Keratinocyte (primary cell): ENCODE measurements around the gene CD3D.
"Not testable (repeated sequence)": the region's sequence is repeated elsewhere in the genome, so short reads cannot be mapped to it uniquely, and the experiment has no call there.

ENCODE experiments used
- EZH2 ChIP-seq: IDR thresholded peaks from one replicate; pipeline ENCODE4 v1.6.1; 2012; ENCODE audit warnings: inconsistent platforms, mild to moderate bottlenecking, low read length, moderate library complexity
- TF ChIP-seq, protein P1 (sequence below), 3 experiments: IDR thresholded peaks in 1 of 3; conservative IDR thresholded peaks in 1 of 3; optimal IDR thresholded peaks in 1 of 3; 2 replicates in 2 of 3; 3 replicates in 1 of 3; pipeline versions ENCODE3 to v1.5.1; 2011; ENCODE audit warnings: low read length in 3 of 3, mild to moderate bottlenecking in 3 of 3, moderate library complexity in 2 of 3, control low read depth in 1 of 3, inconsistent platforms in 1 of 3; ENCODE audit not compliant: insufficient read depth in 2 of 3; ENCODE audit errors: extremely low read depth in 1 of 3

- TF ChIP-seq, protein P1, sequence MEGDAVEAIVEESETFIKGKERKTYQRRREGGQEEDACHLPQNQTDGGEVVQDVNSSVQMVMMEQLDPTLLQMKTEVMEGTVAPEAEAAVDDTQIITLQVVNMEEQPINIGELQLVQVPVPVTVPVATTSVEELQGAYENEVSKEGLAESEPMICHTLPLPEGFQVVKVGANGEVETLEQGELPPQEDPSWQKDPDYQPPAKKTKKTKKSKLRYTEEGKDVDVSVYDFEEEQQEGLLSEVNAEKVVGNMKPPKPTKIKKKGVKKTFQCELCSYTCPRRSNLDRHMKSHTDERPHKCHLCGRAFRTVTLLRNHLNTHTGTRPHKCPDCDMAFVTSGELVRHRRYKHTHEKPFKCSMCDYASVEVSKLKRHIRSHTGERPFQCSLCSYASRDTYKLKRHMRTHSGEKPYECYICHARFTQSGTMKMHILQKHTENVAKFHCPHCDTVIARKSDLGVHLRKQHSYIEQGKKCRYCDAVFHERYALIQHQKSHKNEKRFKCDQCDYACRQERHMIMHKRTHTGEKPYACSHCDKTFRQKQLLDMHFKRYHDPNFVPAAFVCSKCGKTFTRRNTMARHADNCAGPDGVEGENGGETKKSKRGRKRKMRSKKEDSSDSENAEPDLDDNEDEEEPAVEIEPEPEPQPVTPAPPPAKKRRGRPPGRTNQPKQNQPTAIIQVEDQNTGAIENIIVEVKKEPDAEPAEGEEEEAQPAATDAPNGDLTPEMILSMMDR (optimal IDR thresholded peaks at IDR 0.05 in 1 of 3, IDR thresholded peaks at IDR 0.05 in 1 of 3, conservative IDR thresholded peaks at IDR 0.05 in 1 of 3; ENCODE audit: extremely low read depth in 1 of 3, insufficient read depth in 2 of 3, low read length in 3 of 3), result not testable (repeated sequence)
- not testable (repeated sequence) for TF ChIP-seq EZH2
Observed at GRCh38 chr11:118308995-118309528, 33.4 kb downstream of the CD3D start.
